Tracheal epithelial cell (primary cell): ENCODE results near the gene PIGB. TPM values are rescaled to one million over a fixed set of nuclear protein-coding genes. Genes with fewer than 3 reads are reported as not detected.

ENCODE experiments used
- total RNA-seq: library from RNA; depleted of rRNA; stranded (reverse); fragments of >200 nt; gene quantifications from 2 replicates; pipeline ENCODE4 v1.2.1, GENCODE V29; 2014

PIGB gene
- 10.7 and 11.6 TPM in 2 replicates for total RNA-seq

GRCh38 chr15:55318588-55319494 is at the start of gene PIGB, which contains the start of gene PIGBOS1:
Gene PIGB, plus strand, starts transcription at chr15:55319222. Its CDS starts 29 bp downstream, at chr15:55319251.
Gene PIGBOS1, minus strand, starts transcription at chr15:55319123. Its CDS starts 1,331 bp downstream, at chr15:55317792.

GRCh38 chr15:55289746-55290527 is 29.1 kb upstream of the PIGB start, which contains the start of gene RAB27A:
Gene RAB27A, minus strand, starts transcription at chr15:55289813. Its CDS starts 54,879 bp downstream, at chr15:55234934.

Other genes with a start within 250 kb of the PIGB start
- gene RSL24D1, start 122.3 kb upstream of the PIGB start, total RNA-seq = 127 and 176 TPM in 2 replicates
- gene RAB27A, start 29.4 kb upstream of the PIGB start, total RNA-seq = 1.7 and 3.8 TPM in 2 replicates
- 4.8 and 11.5 TPM in 2 replicates for gene PIGBOS1, start 99 bp upstream of the PIGB start, total RNA-seq
- 36.4 and 77.4 TPM in 2 replicates for gene CCPG1, start 89.1 kb downstream of the PIGB start, total RNA-seq
- gene PIERCE2, start 89.3 kb downstream of the PIGB start, total RNA-seq = 1.7 and 4.9 TPM in 2 replicates
- 0.96 and 1.9 TPM in 2 replicates for gene DNAAF4, start 189.0 kb downstream of the PIGB start, total RNA-seq